IMR-90 (cell line): Measurements from ENCODE around the gene SDK1. TPM values are rescaled to one million over a fixed set of nuclear protein-coding genes. Genes with fewer than 3 reads are reported as not detected.

Experiments
- ATAC-seq: fragments of 200-7000 bp; cut with Tn5 transposase; 2 replicates; pipeline ENCODE4 v1.9.1; 2020; ENCODE audit warnings: low read depth, mild to moderate bottlenecking, moderate library complexity
- BruUV-seq: library from RNA; stranded (reverse); fragments of 400-500 nt; replicated peaks from 2 replicates; lab custom pipeline; 2021; lab: Mats Ljungman, UMichigan
- CTCF ChIA-PET: fragments of 300-600 bp; formaldehyde crosslinking; extraction: SDS; loops from one replicate; lab custom pipeline; 2021; ENCODE audit warnings: antibody characterized with exemption; lab: Yijun Ruan, JAX
- POLR2A ChIA-PET: fragments of 300-600 bp; sonication (Branson Sonifier 250); formaldehyde crosslinking; loops from one replicate; lab custom pipeline; 2022; ENCODE audit warnings: antibody characterized with exemption; ENCODE audit not compliant: unreplicated experiment; lab: Charles Lee
- DNase-seq: peaks from one replicate; pipeline ENCODE4 v3.0.0; 2013
- H2AFZ ChIP-seq: replicated peaks from 2 replicates; pipeline ENCODE3; 2013; ENCODE audit warnings: low read length, mild to moderate bottlenecking; ENCODE audit not compliant: poor library complexity
- H2AK5ac ChIP-seq: 2 replicates; pipeline ENCODE4 v1.6.1; 2013; ENCODE audit warnings: low read depth, low read length, inconsistent platforms
- H2AK9ac ChIP-seq: replicated peaks from 2 replicates; pipeline ENCODE3; 2013; ENCODE audit warnings: mild to moderate bottlenecking, low read depth, low read length, moderate library complexity; ENCODE audit not compliant: poor library complexity
- H2BK120ac ChIP-seq: 2 replicates; pipeline ENCODE4 v1.6.1; 2013; ENCODE audit warnings: low read depth, low read length, inconsistent platforms
- H2BK15ac ChIP-seq: 3 replicates; pipeline ENCODE4 v1.6.1; 2013; ENCODE audit warnings: low read depth, low read length, inconsistent platforms
- H2BK20ac ChIP-seq: 2 replicates; pipeline ENCODE4 v1.6.1; 2013; ENCODE audit warnings: low read depth, mild to moderate bottlenecking, inconsistent platforms, low read length, moderate library complexity
- H2BK5ac ChIP-seq: 2 replicates; pipeline ENCODE4 v1.6.1; 2013; ENCODE audit warnings: mild to moderate bottlenecking, low read depth, low read length, inconsistent platforms; ENCODE audit not compliant: poor library complexity, severe bottlenecking
- H3K14ac ChIP-seq: replicated peaks from 2 replicates; pipeline ENCODE4 v1.6.1; 2013; ENCODE audit warnings: low read depth, low read length, inconsistent platforms
- H3K18ac ChIP-seq: 2 replicates; pipeline ENCODE4 v1.6.1; 2013; ENCODE audit warnings: low read depth, low read length, control low read depth
- H3K23ac ChIP-seq: 2 replicates; pipeline ENCODE4 v1.6.1; 2013; ENCODE audit warnings: low read depth, low read length, inconsistent platforms
- H3K27ac ChIP-seq: 2 replicates; pipeline ENCODE4 v1.5.1; 2013; ENCODE audit warnings: mild to moderate bottlenecking, control low read depth, low read length; ENCODE audit not compliant: insufficient read depth
- H3K27me3 ChIP-seq: 2 replicates; pipeline ENCODE4 v1.6.1; 2013; ENCODE audit warnings: low read length; ENCODE audit not compliant: control insufficient read depth, insufficient read depth
- H3K36me3 ChIP-seq: 2 replicates; pipeline ENCODE4 v1.6.1; 2013; ENCODE audit warnings: low read length, mixed read lengths; ENCODE audit not compliant: control insufficient read depth, insufficient read depth
- H3K4ac ChIP-seq: 2 replicates; pipeline ENCODE4 v1.6.1; 2013; ENCODE audit warnings: low read depth, low read length, inconsistent platforms
- H3K4me1 ChIP-seq: 2 replicates; pipeline ENCODE4 v1.6.1; 2013; ENCODE audit warnings: low read length, mixed read lengths; ENCODE audit not compliant: control insufficient read depth, insufficient read depth
- H3K4me2 ChIP-seq: 2 replicates; pipeline ENCODE4 v1.6.1; 2013; ENCODE audit warnings: low read depth, mild to moderate bottlenecking, control low read depth, low read length, moderate library complexity
- H3K4me3 ChIP-seq: 2 replicates; pipeline ENCODE4 v1.5.1; 2013; ENCODE audit warnings: low read depth, mild to moderate bottlenecking, control low read depth, low read length, moderate library complexity; ENCODE audit not compliant: insufficient read depth
- H3K56ac ChIP-seq: 2 replicates; pipeline ENCODE4 v1.6.1; 2013; ENCODE audit warnings: low read length, inconsistent platforms; ENCODE audit not compliant: insufficient read depth; ENCODE audit errors: extremely low read depth
- H3K79me1 ChIP-seq, 2 experiments: 2 replicates each; pipeline ENCODE4 v1.6.1; 2013; ENCODE audit warnings: low read length in 2 of 2, inconsistent platforms in 1 of 2, low read depth in 1 of 2
- H3K9ac ChIP-seq: 2 replicates; pipeline ENCODE4 v1.6.1; 2013; ENCODE audit warnings: low read depth, low read length, control low read depth
- H3K9me1 ChIP-seq: 2 replicates; pipeline ENCODE4 v1.6.1; 2013; ENCODE audit warnings: low read length, inconsistent platforms; ENCODE audit not compliant: insufficient read depth
- H3K9me3 ChIP-seq: 2 replicates; pipeline ENCODE4 v1.6.1; 2013; ENCODE audit warnings: low read length; ENCODE audit not compliant: control insufficient read depth, insufficient read depth
- H4K20me1 ChIP-seq: 2 replicates; pipeline ENCODE4 v1.6.1; 2013; ENCODE audit warnings: low read length, inconsistent platforms; ENCODE audit not compliant: insufficient read depth
- H4K5ac ChIP-seq: 2 replicates; pipeline ENCODE4 v1.6.1; 2013; ENCODE audit warnings: mild to moderate bottlenecking, low read depth, low read length, control low read depth
- H4K8ac ChIP-seq, 2 experiments: 2 replicates each; pipeline ENCODE4 v1.6.1; 2013; ENCODE audit warnings: low read depth in 2 of 2, low read length in 2 of 2, control low read depth in 1 of 2, inconsistent platforms in 1 of 2
- H4K91ac ChIP-seq: 2 replicates; pipeline ENCODE4 v1.6.1; 2013; ENCODE audit warnings: low read depth, low read length, inconsistent platforms; ENCODE audit not compliant: insufficient read depth
- BHLHE40 ChIP-seq: fragments of 150-350 bp; IDR thresholded peaks from 2 replicates; pipeline ENCODE4 v1.6.1; 2016; ENCODE audit warnings: mild to moderate bottlenecking, low read depth, low read length
- CHD1 ChIP-seq: IDR thresholded peaks from 2 replicates; pipeline ENCODE4 v1.6.1; 2012; ENCODE audit warnings: low read depth, low read length, improper control_type of control experiment
- FOS ChIP-seq: fragments of 150-350 bp; IDR thresholded peaks from 2 replicates; pipeline ENCODE4 v1.6.1; 2016; ENCODE audit warnings: low read depth, low read length
- MAFK ChIP-seq: IDR thresholded peaks from 2 replicates; pipeline ENCODE4 v1.6.1; 2012; ENCODE audit warnings: low read depth, low read length, improper control_type of control experiment
- MAZ ChIP-seq: IDR thresholded peaks from 2 replicates; pipeline ENCODE4 v1.6.1; 2012; ENCODE audit warnings: low read depth, mild to moderate bottlenecking, low read length, improper control_type of control experiment, moderate library complexity, borderline replicate concordance
- POLR2A ChIP-seq: IDR thresholded peaks from 2 replicates; pipeline ENCODE4 v1.6.1; 2012; ENCODE audit warnings: mild to moderate bottlenecking, low read depth, low read length
- RAD21 ChIP-seq: IDR thresholded peaks from 2 replicates; pipeline ENCODE4 v1.6.1; 2012; ENCODE audit warnings: low read length, improper control_type of control experiment
- RCOR1 ChIP-seq: IDR thresholded peaks from 2 replicates; pipeline ENCODE4 v1.6.1; 2012; ENCODE audit warnings: mild to moderate bottlenecking, low read length, improper control_type of control experiment; ENCODE audit not compliant: insufficient replicate concordance
- RFX5 ChIP-seq: IDR thresholded peaks from 2 replicates; pipeline ENCODE4 v1.8.0; 2012; ENCODE audit warnings: low read depth, mild to moderate bottlenecking, low read length, moderate library complexity
- SMC3 ChIP-seq: fragments of 150-350 bp; IDR thresholded peaks from 2 replicates; pipeline ENCODE4 v1.6.1; 2016; ENCODE audit warnings: low read depth, mild to moderate bottlenecking, antibody characterized with exemption, low read length, moderate library complexity
- WGBS, 2 experiments: methylation state at CpG; one replicate each; pipeline versions ENCODE4 v1.1.5 to v1.1.7; 2013; ENCODE audit warnings: missing lambda C conversion rate in 2 of 2; ENCODE audit not compliant: insufficient read length in 1 of 2; ENCODE audit errors: extremely low coverage in 2 of 2; 5-methylcytosine and 5-hydroxymethylcytosine counted together
- dilution Hi-C: fragments of 300-500 bp; cut with HindIII; formaldehyde crosslinking; loops from one replicate; pipeline ENCODE4 v1.14.3; 2018; ENCODE audit warnings: low sequenced_read_pairs; ENCODE audit not compliant: unreplicated experiment
- in situ Hi-C: fragments of 300-500 bp; cut with MboI; formaldehyde crosslinking; loops from 3 replicates; pipeline ENCODE4 v1.14.3; 2019; ENCODE audit warnings: low sequenced_read_pairs, inconsistent platforms, mixed read lengths
- intact Hi-C: fragments of 100-400 bp; cut with micrococcal nuclease; formaldehyde crosslinking; loops from 2 replicates; pipeline ENCODE4 v1.10.0; 2022
- polyA plus RNA-seq, 3 experiments: library from polyadenylated mRNA; depleted of rRNA; stranded (reverse); fragments of >200 nt; gene quantifications; 2 replicates each; pipeline ENCODE4 v1.2.3, GENCODE V29; 2012; ENCODE audit warnings: low replicate concordance in 1 of 3
- total RNA-seq: library from RNA; depleted of rRNA; stranded (reverse); fragments of >200 nt; gene quantifications from 2 replicates; pipeline ENCODE4 v1.2.3, GENCODE V29; 2012
- TF ChIP-seq, protein P1 (sequence below): conservative IDR thresholded peaks from 2 replicates; pipeline ENCODE4 v1.5.1; 2012; ENCODE audit warnings: mild to moderate bottlenecking, low read depth, low read length, improper control_type of control experiment

SDK1 gene
- total and polyA plus RNA-seq, 2 of the 4 experiments (the other 2 are of a cell fraction) = 1.5 to 1.6 TPM

DNA sequence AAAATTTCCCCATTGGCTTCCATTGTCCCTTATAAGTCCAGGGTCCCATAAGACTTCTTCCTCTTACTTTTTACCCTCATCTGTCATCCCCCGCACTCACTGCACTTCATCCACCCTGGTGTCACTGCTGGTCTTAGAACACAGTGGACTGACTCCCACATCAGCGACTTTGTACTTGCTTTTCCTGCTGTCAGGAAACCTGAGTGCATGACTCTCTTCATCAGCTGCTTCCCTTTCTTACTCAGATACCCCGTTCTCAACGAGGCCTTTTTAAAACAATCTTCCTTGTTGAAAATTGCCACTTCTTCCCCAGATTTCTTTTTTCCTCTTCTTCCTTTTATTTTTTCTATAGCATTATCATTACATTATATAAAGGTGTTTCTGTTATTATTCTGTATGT, 305.4 kb downstream of the SDK1 start:
- Histone ChIP-seq H3K27ac (no peak overlapping the region), H3K4me1 (peaks cover 2% of the 10 kb centered on the region; the same call in 1 of the 2 replicates), H3K18ac (no peak overlapping the region), H2BK20ac (no peak overlapping the region), H3K79me1 (no peaks in the 10 kb centered on the region), H2BK120ac (no peak overlapping the region), H3K56ac (no peak overlapping the region), H2BK5ac (no peak overlapping the region), H4K8ac (no peak overlapping the region), H3K23ac (no peak overlapping the region), H3K9ac (no peak overlapping the region), H3K4me3 (no peak overlapping the region), H3K14ac (no peak overlapping the region), H2AK9ac (no peak overlapping the region), H3K9me3 (no peaks in the 10 kb centered on the region; the same call in 1 of the 2 replicates), H2AFZ (no peak overlapping the region), H2BK15ac (no peak overlapping the region), H4K20me1 (no peaks in the 10 kb centered on the region), H4K5ac (no peak overlapping the region), H3K27me3 (no peaks in the 10 kb centered on the region), H2AK5ac (no peak overlapping the region), H3K36me3 (no peaks in the 10 kb centered on the region), H3K4me2 (no peak overlapping the region), H4K91ac (no peak overlapping the region), H3K4ac (no peak overlapping the region), H3K9me1 (no peaks in the 10 kb centered on the region)
- ATAC-seq (no peak), DNase-seq (no peak)
- TF ChIP-seq POLR2A = no peak
- TF ChIP-seq, protein P1, sequence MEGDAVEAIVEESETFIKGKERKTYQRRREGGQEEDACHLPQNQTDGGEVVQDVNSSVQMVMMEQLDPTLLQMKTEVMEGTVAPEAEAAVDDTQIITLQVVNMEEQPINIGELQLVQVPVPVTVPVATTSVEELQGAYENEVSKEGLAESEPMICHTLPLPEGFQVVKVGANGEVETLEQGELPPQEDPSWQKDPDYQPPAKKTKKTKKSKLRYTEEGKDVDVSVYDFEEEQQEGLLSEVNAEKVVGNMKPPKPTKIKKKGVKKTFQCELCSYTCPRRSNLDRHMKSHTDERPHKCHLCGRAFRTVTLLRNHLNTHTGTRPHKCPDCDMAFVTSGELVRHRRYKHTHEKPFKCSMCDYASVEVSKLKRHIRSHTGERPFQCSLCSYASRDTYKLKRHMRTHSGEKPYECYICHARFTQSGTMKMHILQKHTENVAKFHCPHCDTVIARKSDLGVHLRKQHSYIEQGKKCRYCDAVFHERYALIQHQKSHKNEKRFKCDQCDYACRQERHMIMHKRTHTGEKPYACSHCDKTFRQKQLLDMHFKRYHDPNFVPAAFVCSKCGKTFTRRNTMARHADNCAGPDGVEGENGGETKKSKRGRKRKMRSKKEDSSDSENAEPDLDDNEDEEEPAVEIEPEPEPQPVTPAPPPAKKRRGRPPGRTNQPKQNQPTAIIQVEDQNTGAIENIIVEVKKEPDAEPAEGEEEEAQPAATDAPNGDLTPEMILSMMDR = no peak
- TF ChIP-seq RFX5 = no peak
- TF ChIP-seq RAD21 = no peak
- TF ChIP-seq BHLHE40 = no peak
- TF ChIP-seq MAFK = no peak
- TF ChIP-seq SMC3 = no peak
- no peak for TF ChIP-seq RCOR1
- TF ChIP-seq FOS = no peak
- no peak for TF ChIP-seq CHD1
- TF ChIP-seq MAZ = no peak
- ChIA-PET CTCF (no interaction called here), POLR2A (no interaction called here)
- dilution Hi-C loops (no loop called here), intact Hi-C loops (no loop called here), in situ Hi-C loops (no loop called here)
- BruUV-seq = no TSS peak
- WGBS, 2 experiments = no CpG with 5 or more reads among the region's 4 CpGs
